Measurements from ENCODE around the gene ABL2.
A peak's percentile ranks its signal among the peaks of the same experiment; 100 is the strongest.

ABL2 gene

DNA sequence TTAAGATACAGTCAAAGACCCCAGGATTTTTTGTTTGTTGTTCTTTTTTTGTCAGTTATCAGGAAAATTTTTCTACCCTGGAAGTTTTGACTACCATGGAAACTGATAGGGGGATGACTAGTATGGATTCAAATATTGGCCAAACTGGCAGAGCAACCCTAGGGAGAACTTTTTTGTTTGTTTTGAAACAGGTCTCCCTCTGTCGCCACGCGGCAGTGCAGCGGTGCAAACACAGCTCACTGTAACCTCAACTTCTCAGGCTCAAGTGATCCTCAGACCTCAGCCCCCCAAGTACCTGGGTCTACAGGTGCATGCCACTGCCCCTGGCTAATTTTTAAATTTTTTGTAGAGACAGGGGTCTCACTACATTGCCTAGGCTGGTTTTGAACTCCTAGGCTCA lies 101.0 kb downstream of the ABL2 start:
- Histone ChIP-seq H3K14ac (ENCODE audit: low read length) (peak overlapping the region; percentile 21), H3K23ac (ENCODE audit: low read depth, low read length, poor library complexity) (no peak overlapping the region), H4K8ac (ENCODE audit: low read depth, low read length) (no peak overlapping the region), H3K27ac (replicated peaks; ENCODE audit: low read length) (no peak overlapping the region), H3K36me3 (replicated peaks in 1 of 2; ENCODE audit: control insufficient read depth in 2 of 2, insufficient read depth in 2 of 2, low read length in 2 of 2) (peaks cover 5 to 39% of the 10 kb centered on the region in 2 donors), H3K4me2 (ENCODE audit: insufficient read depth, low read length, poor library complexity, severe bottlenecking) (no peak overlapping the region), H2BK12ac (ENCODE audit: low read length) (no peak overlapping the region), H3K27me3 (ENCODE audit: control insufficient read depth in 3 of 3, insufficient read depth in 3 of 3, low read depth in 1 of 3, low read length in 3 of 3) (no peaks in the 10 kb centered on the region), H2BK15ac (ENCODE audit: low read length) (no peak overlapping the region), H3K9me3 (replicated peaks in 1 of 2; ENCODE audit: control insufficient read depth in 2 of 2, insufficient read depth in 1 of 2, low read depth in 1 of 2, low read length in 2 of 2) (peaks cover 0 to 2% of the 10 kb centered on the region in 2 donors), H3K9ac (ENCODE audit: low read depth, low read length, poor library complexity) (no peak overlapping the region), H3K4ac (ENCODE audit: low read length) (no peak overlapping the region), H2BK5ac (ENCODE audit: low read length) (no peak overlapping the region), H4K91ac (ENCODE audit: low read depth, low read length, poor library complexity) (no peak overlapping the region), H3K18ac (ENCODE audit: low read length) (no peak overlapping the region), H3K79me1 (ENCODE audit: low read depth, low read length) (no peaks in the 10 kb centered on the region), H2AK5ac (ENCODE audit: low read depth, low read length) (no peak overlapping the region), H2BK120ac (ENCODE audit: low read depth, low read length) (no peak overlapping the region), H3K4me1 (ENCODE audit: control insufficient read depth in 2 of 2, insufficient read depth in 1 of 2, low read depth in 1 of 2, low read length in 2 of 2) (peaks cover 0 to 2% of the 10 kb centered on the region in 2 donors), H3K4me3 (ENCODE audit: low read length in 2 of 2) (no peak overlapping the region), H2AFZ (ENCODE audit: low read length) (no peak overlapping the region)
- whole genome bisulfite sequencing, 2 donors (ENCODE audit: extremely low coverage in 2 of 2, insufficient read length in 2 of 2, insufficient replicate concordance in 1 of 2), result no CpG with 5 or more reads among the region's 4 CpGs
- no peak for DNase-seq (ENCODE audit: low spot score)

DNA sequence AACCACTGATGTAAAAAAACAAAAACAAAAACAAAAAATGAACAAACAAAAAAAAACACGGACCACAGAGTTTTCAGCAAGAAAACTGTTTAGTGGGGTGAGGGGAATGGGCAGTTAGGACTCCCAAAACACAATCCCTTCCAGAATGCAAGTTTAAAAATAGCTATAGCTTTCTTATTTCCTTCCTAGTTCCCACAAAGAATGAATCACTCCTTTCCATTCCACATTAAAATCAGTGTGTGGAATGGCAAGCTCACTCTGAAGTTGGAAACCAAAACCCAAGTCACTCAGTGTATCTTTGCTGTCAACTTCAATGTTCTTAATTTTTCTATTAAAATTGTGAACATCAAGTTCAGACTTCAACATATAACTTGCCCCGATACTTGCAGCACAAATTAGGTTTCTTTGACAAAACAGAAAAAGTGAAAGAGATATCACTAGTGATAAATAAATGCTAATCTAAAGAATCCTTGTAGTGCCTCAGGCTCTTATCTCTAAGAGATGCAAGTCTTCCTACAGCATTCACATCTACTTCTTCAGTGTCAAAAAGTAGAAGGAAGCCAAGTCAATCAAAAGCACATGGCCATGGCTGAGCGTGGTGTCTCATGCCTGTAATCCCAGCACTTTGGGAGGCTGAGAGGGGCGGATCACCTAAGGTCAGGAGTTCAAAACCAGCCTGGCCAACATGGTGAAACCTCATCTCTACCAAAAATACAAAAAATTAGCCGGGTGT lies 102.1 kb downstream of the ABL2 start:
- H3K4ac ChIP-seq (ENCODE audit: low read length), result no peak overlapping the region
- peaks cover 0 to 2% of the 10 kb centered on the region in 2 donors for H3K9me3 ChIP-seq (replicated peaks in 1 of 2; ENCODE audit: control insufficient read depth in 2 of 2, insufficient read depth in 1 of 2, low read depth in 1 of 2, low read length in 2 of 2)
- no peak overlapping the region for H4K91ac ChIP-seq (ENCODE audit: low read depth, low read length, poor library complexity)
- no peak overlapping the region for H2BK12ac ChIP-seq (ENCODE audit: low read length)
- H3K27ac ChIP-seq (replicated peaks; ENCODE audit: low read length), result no peak overlapping the region
- H2BK15ac ChIP-seq (ENCODE audit: low read length), result no peak overlapping the region
- no peak overlapping the region for H2BK120ac ChIP-seq (ENCODE audit: low read depth, low read length)
- H3K79me1 ChIP-seq (ENCODE audit: low read depth, low read length), result no peaks in the 10 kb centered on the region
- H3K4me2 ChIP-seq (ENCODE audit: insufficient read depth, low read length, poor library complexity, severe bottlenecking), result no peak overlapping the region
- no peak overlapping the region for H3K14ac ChIP-seq (ENCODE audit: low read length)
- WGBS, 2 donors (ENCODE audit: extremely low coverage in 2 of 2, insufficient read length in 2 of 2, insufficient replicate concordance in 1 of 2), result no CpG with 5 or more reads among the region's 5 CpGs
- H2BK5ac ChIP-seq (ENCODE audit: low read length), result no peak overlapping the region
- no peak overlapping the region for H2AK5ac ChIP-seq (ENCODE audit: low read depth, low read length)
- H3K4me3 ChIP-seq (ENCODE audit: low read length in 2 of 2), result no peak overlapping the region
- H4K8ac ChIP-seq (ENCODE audit: low read depth, low read length), result no peak overlapping the region
- H3K4me1 ChIP-seq (ENCODE audit: control insufficient read depth in 2 of 2, insufficient read depth in 1 of 2, low read depth in 1 of 2, low read length in 2 of 2), result peaks cover 0 to 2% of the 10 kb centered on the region in 2 donors
- no peak overlapping the region for H3K18ac ChIP-seq (ENCODE audit: low read length)
- H3K23ac ChIP-seq (ENCODE audit: low read depth, low read length, poor library complexity), result no peak overlapping the region
- no peak overlapping the region for H3K9ac ChIP-seq (ENCODE audit: low read depth, low read length, poor library complexity)
- no peak overlapping the region for H2AFZ ChIP-seq (ENCODE audit: low read length)
- H3K27me3 ChIP-seq (ENCODE audit: control insufficient read depth in 3 of 3, insufficient read depth in 3 of 3, low read depth in 1 of 3, low read length in 3 of 3), result no peaks in the 10 kb centered on the region
- peaks cover 5 to 43% of the 10 kb centered on the region in 2 donors for H3K36me3 ChIP-seq (replicated peaks in 1 of 2; ENCODE audit: control insufficient read depth in 2 of 2, insufficient read depth in 2 of 2, low read length in 2 of 2)
- no peak for DNase-seq (ENCODE audit: low spot score)

DNA sequence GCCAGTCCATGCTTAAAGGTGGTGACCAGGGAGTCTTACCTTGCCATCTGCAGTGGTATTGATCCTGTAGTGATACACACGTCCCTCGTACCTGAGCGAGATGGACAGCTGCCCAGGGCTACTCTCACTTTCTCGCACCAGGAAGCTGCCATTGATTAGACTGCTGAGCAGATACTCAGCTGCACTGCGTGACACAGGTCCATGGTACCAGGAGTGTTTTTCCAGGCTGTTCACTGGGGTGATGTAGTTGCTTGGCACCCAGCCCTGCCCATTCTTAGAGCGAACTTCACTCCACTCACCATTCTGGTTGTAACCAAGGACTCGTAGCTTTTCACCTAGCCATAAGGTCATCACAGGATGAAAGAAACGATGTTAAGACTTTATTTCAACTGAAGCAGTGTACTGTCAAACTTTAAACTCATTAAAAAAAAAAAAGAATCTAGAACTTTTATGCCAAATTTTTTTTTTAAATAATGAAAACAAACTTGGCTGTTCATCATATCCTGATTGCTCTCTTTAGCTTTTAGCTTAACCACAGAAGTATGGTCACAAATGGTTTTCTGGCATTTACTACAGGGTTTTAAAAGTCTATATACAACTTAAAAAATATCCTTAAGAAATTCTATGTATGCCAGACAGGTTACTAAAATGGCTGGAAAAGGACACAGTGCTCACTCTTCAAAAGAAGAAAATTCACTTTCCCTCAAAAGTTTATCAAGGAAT lies 103.0 kb downstream of the ABL2 start:
- H3K4ac ChIP-seq (ENCODE audit: low read length), result no peak overlapping the region
- H3K23ac ChIP-seq (ENCODE audit: low read depth, low read length, poor library complexity), result no peak overlapping the region
- H2AFZ ChIP-seq (ENCODE audit: low read length), result no peak overlapping the region
- no peak overlapping the region for H3K14ac ChIP-seq (ENCODE audit: low read length)
- H3K4me1 ChIP-seq (ENCODE audit: control insufficient read depth in 2 of 2, insufficient read depth in 1 of 2, low read depth in 1 of 2, low read length in 2 of 2), result peaks cover 0 to 2% of the 10 kb centered on the region in 2 donors
- H3K9ac ChIP-seq (ENCODE audit: low read depth, low read length, poor library complexity), result no peak overlapping the region
- H3K27me3 ChIP-seq (ENCODE audit: control insufficient read depth in 3 of 3, insufficient read depth in 3 of 3, low read depth in 1 of 3, low read length in 3 of 3), result no peaks in the 10 kb centered on the region
- H4K8ac ChIP-seq (ENCODE audit: low read depth, low read length), result no peak overlapping the region
- no peak overlapping the region for H2BK15ac ChIP-seq (ENCODE audit: low read length)
- H3K27ac ChIP-seq (replicated peaks; ENCODE audit: low read length), result no peak overlapping the region
- H2BK5ac ChIP-seq (ENCODE audit: low read length), result no peak overlapping the region
- H3K4me2 ChIP-seq (ENCODE audit: insufficient read depth, low read length, poor library complexity, severe bottlenecking), result no peak overlapping the region
- peaks cover 0 to 2% of the 10 kb centered on the region in 2 donors for H3K9me3 ChIP-seq (replicated peaks in 1 of 2; ENCODE audit: control insufficient read depth in 2 of 2, insufficient read depth in 1 of 2, low read depth in 1 of 2, low read length in 2 of 2)
- no peak overlapping the region for H2BK12ac ChIP-seq (ENCODE audit: low read length)
- H2AK5ac ChIP-seq (ENCODE audit: low read depth, low read length), result no peak overlapping the region
- peak overlapping the region in 1 of 2 donors; percentile 37 for H3K4me3 ChIP-seq (ENCODE audit: low read length in 2 of 2)
- no peaks in the 10 kb centered on the region for H3K79me1 ChIP-seq (ENCODE audit: low read depth, low read length)
- no CpG with 5 or more reads among the region's 8 CpGs for WGBS, 2 donors (ENCODE audit: extremely low coverage in 2 of 2, insufficient read length in 2 of 2, insufficient replicate concordance in 1 of 2)
- no peak overlapping the region for H4K91ac ChIP-seq (ENCODE audit: low read depth, low read length, poor library complexity)
- H2BK120ac ChIP-seq (ENCODE audit: low read depth, low read length), result no peak overlapping the region
- H3K36me3 ChIP-seq (replicated peaks in 1 of 2; ENCODE audit: control insufficient read depth in 2 of 2, insufficient read depth in 2 of 2, low read length in 2 of 2), result peaks cover 7 to 45% of the 10 kb centered on the region in 2 donors
- H3K18ac ChIP-seq (ENCODE audit: low read length), result no peak overlapping the region
- DNase-seq (ENCODE audit: low spot score), result no peak

DNA sequence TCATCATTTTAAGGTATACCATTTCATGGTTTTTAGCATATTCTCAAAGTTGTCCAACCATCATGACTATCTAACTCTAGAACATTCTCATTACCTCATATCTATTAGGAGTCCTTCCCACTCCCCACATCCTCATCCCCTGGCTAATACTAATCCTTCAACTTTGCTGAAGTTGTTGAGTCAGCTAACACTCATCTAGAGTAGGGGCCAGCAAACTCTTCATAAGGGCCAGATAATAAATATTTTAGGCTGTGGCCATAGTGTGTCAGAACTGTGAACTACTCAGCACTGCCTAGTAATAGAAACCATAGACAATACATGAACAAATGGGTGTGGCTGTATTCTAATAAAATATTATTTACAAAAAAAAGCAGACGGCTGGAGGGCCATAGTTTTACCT lies 104.6 kb downstream of the ABL2 start:
- Histone ChIP-seq H4K8ac (ENCODE audit: low read depth, low read length) (no peak overlapping the region), H3K36me3 (replicated peaks in 1 of 2; ENCODE audit: control insufficient read depth in 2 of 2, insufficient read depth in 2 of 2, low read length in 2 of 2) (peaks cover 6 to 42% of the 10 kb centered on the region in 2 donors), H2AK5ac (ENCODE audit: low read depth, low read length) (no peak overlapping the region), H3K27me3 (ENCODE audit: control insufficient read depth in 3 of 3, insufficient read depth in 3 of 3, low read depth in 1 of 3, low read length in 3 of 3) (no peaks in the 10 kb centered on the region), H3K4me1 (ENCODE audit: control insufficient read depth in 2 of 2, insufficient read depth in 1 of 2, low read depth in 1 of 2, low read length in 2 of 2) (peaks cover 0 to 2% of the 10 kb centered on the region in 2 donors), H2BK5ac (ENCODE audit: low read length) (no peak overlapping the region), H3K79me1 (ENCODE audit: low read depth, low read length) (no peaks in the 10 kb centered on the region), H3K18ac (ENCODE audit: low read length) (no peak overlapping the region), H3K4ac (ENCODE audit: low read length) (no peak overlapping the region), H3K9me3 (replicated peaks in 1 of 2; ENCODE audit: control insufficient read depth in 2 of 2, insufficient read depth in 1 of 2, low read depth in 1 of 2, low read length in 2 of 2) (peaks cover 0 to 2% of the 10 kb centered on the region in 2 donors), H3K4me2 (ENCODE audit: insufficient read depth, low read length, poor library complexity, severe bottlenecking) (no peak overlapping the region), H2AFZ (ENCODE audit: low read length) (no peak overlapping the region), H2BK120ac (ENCODE audit: low read depth, low read length) (no peak overlapping the region), H3K14ac (ENCODE audit: low read length) (no peak overlapping the region), H3K4me3 (ENCODE audit: low read length in 2 of 2) (no peak overlapping the region), H3K23ac (ENCODE audit: low read depth, low read length, poor library complexity) (no peak overlapping the region), H4K91ac (ENCODE audit: low read depth, low read length, poor library complexity) (no peak overlapping the region), H3K27ac (replicated peaks; ENCODE audit: low read length) (no peak overlapping the region), H2BK15ac (ENCODE audit: low read length) (no peak overlapping the region), H3K9ac (ENCODE audit: low read depth, low read length, poor library complexity) (no peak overlapping the region), H2BK12ac (ENCODE audit: low read length) (no peak overlapping the region)
- no peak for DNase-seq (ENCODE audit: low spot score)
- no CpG with 5 or more reads among the region's 1 CpG for WGBS, 2 donors (ENCODE audit: extremely low coverage in 2 of 2, insufficient read length in 2 of 2, insufficient replicate concordance in 1 of 2)

Measured in neuronal stem cell (in vitro differentiated cells).